PC-3 (cell line): ENCODE results near the gene ADAMTS9.

Experiments
- CTCF ChIP-seq: fragments of 300-600 bp; sonication (generic); conservative IDR thresholded peaks from 2 replicates; pipeline ENCODE4 v1.5.1; 2017; ENCODE audit warnings: antibody characterized with exemption, low read depth, mild to moderate bottlenecking, low read length
- EZH2 ChIP-seq: fragments of 300-600 bp; sonication (generic); IDR thresholded peaks from one replicate; pipeline ENCODE4 v1.6.1; 2017; ENCODE audit warnings: antibody characterized with exemption, mild to moderate bottlenecking, low read length; ENCODE audit not compliant: unreplicated experiment
- EZH2phosphoT487 ChIP-seq: fragments of 300-600 bp; sonication (generic); IDR thresholded peaks from 2 replicates; pipeline ENCODE4 v1.6.1; 2018; ENCODE audit warnings: mild to moderate bottlenecking, antibody characterized with exemption, low read length, borderline replicate concordance

DNA sequence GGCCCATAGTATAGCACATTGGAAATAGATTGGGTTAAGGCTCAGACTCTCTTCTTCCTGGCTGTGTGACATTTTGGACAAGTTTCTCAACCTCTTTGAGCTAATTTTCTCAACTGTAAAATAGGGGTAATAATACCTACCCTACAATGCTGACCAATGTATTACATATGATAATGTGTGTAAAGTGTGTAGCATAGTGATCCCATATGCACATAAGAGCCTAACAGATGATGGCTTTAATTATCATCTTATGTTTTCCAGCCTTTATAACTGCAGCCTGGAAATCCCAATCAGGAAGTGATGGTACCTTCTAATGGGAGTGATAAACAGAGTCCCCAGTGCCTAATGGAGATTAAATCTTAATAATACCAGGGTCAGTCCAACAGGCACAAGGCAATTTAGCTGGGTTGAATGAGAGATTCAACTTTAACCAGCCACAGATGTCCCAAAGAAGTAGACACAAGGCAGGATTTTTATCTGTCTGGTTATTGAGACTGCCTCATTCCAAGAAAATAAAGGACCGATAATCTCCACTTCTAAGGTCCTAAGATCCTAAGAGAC is 12.0 kb downstream of the ADAMTS9 start:
- no peak for TF ChIP-seq CTCF
- TF ChIP-seq EZH2 = no peak
- TF ChIP-seq EZH2phosphoT487 = no peak
